GM19463 (cell line): ENCODE results near the gene SEMA4D.
A peak's percentile ranks its signal among the peaks of the same experiment; 100 is the strongest.

Experiments used
- ATAC-seq: cut with Tn5 transposase; IDR thresholded peaks from one replicate; pipeline ENCODE4 v1.9.1; 2021; ENCODE audit warnings: mild to moderate bottlenecking, moderate library complexity; ENCODE audit not compliant: unreplicated experiment

SEMA4D gene

DNA sequence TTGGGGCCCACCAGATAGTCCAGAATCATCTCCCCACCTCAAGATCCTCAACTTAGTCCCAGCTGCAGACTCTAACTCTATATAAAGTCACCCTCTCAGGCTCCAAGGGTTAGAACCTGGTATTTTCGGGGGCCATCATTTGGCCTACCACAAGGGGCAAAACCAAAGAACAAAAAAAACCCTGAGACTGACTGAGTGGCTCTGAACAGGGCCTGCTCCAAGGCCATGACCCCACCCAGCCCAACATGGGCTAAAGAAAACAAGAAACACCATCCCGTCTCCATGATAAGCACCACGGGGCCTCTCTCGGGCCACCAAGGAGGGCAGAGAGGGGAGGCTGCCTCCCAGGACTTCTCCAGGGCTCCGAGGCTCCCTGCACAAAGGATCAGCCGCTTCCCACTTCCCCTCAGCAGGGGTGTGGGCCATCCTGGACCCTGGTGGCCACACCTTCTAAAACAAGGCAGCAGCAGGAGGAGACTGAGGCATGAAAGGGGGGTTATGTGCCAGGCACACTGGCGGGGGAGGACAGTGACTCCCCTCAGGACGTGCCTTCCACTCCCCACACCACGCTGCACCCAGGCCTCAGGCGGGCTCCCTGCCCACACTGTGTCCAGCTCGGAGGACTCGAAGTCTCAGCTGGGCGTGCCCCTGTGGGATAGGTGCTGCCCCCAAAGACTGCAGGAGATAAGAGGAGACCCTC is 51.5 kb downstream of the SEMA4D start:
- no peak for ATAC-seq

DNA sequence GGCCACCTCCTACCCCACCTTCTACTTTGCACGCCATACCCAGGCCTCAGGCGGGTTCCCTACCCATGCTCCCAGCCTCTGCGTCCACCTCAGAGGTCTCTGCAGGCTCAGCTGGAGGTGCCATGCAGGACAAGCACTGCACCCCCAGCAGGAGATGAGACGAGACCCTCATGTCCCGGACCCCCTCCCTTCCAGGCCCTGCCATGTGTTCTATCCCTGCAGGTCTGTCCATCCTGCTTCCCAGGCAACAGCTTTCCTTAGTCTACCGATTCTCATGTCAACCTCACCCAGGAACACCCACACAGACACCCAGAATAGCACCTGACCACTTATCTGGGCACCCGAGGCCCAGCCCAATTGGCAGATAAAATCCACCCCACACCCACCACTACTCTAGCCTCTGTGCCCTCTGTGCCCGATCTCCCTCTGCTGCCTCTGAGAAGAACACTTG is 52.1 kb downstream of the SEMA4D start:
- no peak for ATAC-seq

DNA sequence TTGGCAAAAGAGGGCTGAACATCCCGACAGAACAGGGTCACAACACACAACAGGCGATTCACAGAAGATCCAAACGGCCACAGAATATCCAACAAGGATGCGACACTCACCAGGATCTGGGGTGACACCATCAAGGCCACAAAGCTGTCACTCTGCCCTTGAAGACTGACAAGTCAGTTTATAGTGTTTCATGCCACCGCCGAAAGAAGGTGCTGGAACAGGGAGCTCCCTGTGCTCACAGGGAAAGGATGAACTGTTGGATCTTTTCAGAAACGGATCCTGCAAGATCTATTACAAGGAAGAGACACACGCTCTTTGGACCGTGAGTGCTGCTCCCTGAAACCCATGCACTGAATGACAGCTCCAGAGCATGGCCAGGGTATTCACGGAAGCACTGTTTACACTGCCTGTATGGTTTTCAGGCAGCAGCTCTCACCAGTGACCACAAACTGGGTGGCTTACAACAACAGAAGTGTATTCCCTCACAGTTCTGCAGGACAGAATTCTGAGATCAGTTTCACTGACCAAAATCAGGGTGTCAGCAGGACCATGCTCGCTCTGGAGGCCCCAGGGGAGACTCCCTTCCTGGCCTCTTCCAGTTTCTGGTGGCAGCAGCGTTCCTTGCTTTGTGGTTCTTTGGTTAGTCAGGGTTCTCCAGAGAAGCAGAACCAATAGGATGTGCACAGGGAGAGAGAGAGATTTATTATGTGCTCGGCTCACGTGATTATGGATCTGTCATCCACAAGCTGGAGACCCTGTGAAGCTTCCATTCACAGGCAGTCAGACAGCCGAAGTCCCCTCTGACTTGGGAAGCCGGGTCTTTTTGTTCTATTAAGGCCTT is 52.8 kb downstream of the SEMA4D start:
- no peak for ATAC-seq

DNA sequence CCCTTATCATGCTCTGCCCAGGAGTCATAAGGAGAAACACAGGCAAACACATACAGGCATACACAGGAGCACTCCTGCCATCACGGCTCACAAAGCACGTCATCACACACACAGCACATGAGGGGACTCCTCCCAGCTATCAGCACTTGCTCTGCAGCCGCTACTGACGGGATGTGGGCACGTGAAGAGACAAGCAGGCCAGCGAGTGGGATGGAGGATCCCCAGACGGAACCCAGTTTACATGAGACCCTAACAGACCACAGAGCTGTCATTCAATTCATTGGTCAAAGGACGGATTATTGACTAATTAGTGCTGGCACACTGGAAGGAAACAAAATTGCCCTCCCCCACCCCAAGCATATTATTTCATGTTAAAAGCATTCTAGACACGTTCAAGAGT is 53.6 kb downstream of the SEMA4D start:
- ATAC-seq, result no peak

DNA sequence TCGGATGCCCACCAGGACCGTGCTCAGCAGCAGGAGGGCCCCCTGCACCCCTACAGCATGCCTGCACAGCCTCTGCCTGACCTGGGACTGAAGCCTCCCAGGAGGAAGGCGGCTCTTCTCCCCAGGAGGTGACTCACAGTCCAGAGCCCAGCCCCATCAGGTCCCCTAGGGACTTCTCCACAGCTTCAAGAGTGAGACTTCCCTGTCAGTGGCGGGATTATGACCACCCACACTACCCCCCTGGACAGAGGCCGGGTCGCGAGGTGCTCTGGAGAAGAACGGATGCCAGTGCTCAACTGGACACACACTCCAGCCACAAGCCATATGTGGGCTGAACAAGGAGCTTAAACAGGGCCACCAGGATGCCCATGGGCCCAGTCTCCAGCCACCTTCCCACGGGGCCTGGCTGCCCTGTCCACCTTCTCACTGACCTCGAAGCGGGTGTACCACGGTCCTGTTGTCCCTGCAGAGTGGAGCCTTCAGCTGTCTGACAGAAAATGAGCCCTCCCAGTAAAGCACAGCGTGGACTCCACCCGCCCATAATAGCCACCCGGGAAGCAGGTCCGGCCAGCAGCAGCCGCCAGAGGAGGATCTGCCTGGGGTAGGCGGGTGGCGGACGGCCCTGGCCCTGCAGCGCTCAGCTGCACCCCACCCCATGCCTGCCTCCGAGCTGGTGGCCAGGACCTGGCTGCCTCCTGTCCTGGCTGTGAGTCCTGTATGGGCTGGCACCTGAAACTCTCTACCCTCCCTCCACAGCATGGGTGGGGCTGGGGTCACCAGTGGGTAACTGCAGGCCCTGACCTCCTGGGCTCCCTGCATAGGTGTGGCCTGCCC is 54.7 kb downstream of the SEMA4D start:
- ATAC-seq, result peak; percentile 59

DNA sequence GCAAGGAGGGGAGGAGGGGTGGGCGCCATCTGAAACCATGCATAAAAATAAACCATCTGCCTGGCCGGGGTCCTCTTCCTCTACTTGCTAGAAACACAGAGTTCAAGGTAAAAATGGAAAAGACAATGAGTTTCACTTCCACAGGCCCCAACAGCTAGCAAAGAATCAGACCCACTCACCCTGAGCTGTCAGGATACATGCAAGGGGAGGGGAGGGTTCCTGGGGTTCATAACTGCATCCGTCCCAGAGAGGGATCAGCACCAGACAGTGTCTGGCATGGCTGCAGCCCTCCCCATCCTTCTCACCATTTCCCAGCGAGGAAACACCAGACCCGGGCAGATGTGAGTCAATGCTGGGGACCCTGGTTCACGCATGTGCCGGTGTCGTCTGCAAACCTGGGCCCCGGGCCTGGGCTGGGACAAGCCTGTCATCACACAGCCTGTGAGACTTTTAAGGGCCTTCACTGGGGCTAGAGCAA is 55.4 kb downstream of the SEMA4D start:
- peak; percentile 36 for ATAC-seq

DNA sequence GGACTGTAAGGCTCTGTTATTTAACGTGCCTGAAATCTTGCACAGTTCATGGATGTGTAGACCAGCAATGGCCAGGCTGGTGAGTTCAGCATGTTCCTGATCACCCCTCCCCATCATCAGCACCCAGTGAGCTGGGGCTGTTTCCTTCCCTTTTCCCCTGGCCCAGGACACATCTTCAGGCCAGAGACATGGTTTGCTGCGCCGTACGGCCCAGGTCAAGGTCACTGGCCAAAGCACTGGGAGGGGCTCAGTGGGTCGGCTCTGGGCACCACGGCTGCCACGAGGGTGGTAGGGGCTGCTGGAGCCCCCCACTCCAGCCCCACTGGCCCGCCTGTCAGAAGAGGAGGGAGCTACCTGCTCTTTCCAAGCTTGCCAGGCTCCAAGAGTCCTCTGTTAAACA is 55.9 kb downstream of the SEMA4D start:
- no peak for ATAC-seq

DNA sequence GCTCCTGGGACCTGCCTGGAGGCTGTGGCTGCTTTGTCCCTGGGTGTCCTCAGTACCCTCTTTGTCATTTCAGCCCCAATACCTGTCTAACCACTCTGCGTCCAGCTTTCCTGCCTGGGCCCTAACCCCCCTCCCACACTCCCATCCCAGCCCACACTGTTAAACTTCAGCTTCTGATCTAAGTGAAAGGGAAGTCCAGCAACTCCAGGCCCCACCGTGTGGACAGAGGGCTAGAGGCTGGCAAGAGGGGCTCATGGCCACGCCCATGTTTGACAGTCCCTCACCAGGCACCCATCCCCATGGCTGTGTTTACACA is 56.3 kb downstream of the SEMA4D start:
- no peak for ATAC-seq

DNA sequence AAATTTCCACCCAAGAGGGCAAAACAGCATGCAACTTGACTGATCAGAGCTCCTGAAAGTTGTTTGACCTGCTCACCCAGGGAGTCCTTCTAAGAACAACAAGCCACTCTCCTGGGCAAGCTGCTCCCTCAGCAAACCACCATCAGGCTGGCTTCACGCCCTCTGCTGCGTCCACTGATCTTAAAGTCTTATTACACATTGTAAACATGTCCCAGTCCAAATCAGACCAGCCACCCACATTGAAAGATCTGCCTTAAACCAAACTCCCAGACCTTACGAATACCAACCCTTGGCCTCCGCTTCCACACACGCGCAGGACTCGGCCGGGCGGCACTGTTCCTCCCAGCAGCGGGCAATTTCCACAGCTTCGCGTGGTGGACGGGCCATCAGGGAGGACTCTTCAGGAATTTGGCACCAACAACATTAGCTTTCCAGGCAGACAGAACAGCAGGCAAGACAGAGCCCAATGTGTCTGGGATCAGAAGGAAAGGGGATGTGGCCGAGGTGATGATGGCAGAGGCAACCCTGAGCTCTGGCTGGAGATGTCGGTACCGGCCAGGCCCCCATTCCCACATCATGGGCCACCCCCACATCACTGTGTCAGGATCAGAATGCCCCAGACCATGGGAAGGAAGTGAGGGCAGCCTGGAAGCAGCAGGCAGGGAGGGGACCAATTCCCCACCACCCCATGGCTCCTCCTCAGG is 56.8 kb downstream of the SEMA4D start:
- no peak for ATAC-seq

DNA sequence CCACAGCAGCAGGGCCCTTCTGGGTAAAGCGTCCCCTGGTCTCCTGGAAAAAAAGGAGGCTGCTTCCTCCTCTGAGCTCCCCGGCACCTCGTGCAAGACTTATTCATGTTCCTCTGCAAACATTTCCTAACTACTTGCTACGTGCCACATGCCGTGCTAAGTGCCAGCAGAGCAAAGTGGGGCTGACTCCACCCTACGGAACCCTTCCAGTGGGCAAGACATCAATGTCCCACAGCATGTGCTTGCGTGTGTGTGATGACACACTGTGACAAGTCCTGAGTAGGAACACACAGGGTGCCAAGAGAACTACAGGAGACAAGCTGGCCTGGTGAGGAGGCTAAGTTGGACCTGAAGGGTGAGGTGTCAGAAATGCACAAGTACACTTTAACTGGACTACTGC is 57.4 kb downstream of the SEMA4D start:
- no peak for ATAC-seq

DNA sequence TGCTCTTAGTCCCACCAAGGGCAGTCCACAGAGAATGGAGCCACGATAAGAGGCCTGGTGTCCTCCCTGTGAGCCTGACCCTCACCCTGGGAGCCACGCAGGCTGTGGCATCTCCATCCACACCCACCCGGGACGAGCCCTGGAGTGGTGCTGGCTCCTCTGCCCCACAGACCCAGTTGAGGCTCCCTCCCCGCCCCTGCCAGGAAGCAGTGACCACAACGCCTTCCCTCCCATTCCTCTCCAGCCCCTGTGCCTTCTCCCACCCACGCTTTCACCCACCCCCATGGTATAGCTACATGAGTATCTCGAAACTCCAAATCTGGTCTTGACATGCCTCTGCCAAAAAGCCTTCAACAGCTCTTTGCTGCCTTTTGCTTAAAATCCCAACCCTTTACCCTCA is 57.9 kb downstream of the SEMA4D start:
- no peak for ATAC-seq

DNA sequence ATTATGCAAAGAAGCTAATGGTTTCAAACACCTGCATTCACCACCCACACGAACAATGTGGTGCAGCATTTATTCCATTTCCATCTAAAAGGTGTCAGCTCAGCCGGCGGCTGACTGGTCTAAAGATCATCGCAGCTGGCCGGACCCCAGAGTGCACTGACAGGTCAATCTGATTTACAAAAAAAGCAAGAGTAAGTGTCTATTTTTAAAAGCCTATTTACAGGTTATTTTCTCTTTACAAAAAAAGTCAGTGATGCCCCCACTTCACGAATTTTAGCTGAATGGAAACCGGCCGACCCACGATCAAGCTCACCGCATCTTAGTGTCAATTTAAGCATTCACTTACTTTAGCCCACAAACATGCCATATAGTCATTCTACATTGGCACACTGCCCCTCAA is 58.3 kb downstream of the SEMA4D start:
- no peak for ATAC-seq

DNA sequence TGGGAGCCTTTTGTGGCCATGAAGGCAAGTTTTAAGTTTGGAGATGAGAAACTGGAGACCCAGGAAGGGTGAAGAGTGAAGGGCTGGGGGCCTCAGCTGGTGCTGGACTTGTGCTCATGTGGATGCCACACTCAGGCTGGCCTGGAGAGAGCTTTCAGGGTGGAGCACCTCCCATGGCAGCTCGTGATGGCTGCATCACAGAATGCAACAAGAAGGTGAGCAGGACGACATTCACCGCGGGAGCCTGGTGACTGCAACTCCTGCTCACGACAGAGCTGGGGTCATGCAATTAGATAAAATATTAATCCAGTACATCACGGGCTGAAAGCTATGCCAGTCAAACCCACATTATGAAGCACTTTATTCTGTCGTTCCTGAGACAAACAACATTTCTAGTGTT is 59.7 kb downstream of the SEMA4D start:
- ATAC-seq, result no peak

DNA sequence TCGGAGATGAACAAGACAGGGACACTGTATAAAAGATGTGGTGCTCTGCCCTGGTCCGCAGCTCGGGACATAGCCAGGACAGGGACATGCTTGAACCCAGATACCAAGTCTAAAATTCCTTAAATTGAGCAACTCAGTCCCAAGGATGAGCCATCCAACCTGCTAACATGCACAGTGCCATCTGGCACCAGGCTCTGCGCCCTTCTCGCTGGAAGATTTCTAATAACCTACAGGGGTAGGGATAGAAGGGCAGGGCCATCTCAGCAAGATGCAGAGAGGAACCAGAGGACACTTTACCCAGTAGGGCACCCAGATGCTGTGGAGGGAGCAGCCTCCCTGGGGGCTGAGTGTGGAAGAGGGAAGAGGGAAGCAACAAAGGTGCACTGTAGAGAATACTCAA is 60.1 kb downstream of the SEMA4D start:
- ATAC-seq, result no peak

DNA sequence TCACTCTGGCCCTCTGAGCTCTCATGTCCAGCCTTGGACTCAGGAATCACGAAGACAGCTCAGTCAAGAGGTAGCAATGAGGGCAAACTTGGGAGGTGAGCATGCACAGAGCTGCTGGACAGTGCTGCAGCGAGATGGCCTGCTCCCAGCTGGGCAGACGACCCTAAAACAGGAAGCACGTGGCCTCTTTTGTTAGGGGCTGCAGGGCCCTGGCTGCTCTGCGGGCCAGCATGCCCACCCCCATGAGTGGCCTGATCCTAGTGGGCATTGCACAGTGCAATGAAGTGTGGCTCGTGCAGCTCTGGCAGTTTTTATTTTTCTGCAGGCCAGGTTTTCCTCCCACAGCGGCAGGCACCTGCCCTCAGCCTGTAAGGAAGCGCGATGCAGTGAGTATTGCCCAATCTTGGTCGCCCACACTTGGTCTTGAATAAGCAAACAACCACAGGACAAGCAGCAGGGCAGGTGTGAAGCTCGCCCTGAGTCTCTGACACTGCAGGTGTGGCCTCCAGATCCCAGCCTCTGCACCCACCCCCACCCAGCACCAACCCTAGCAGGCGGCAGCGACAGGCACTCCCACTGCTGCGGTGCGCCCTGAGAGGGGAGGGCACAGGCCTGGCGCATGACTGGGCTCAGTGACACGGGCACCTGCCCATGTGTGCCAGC is 60.8 kb downstream of the SEMA4D start:
- peak; percentile 39 for ATAC-seq

DNA sequence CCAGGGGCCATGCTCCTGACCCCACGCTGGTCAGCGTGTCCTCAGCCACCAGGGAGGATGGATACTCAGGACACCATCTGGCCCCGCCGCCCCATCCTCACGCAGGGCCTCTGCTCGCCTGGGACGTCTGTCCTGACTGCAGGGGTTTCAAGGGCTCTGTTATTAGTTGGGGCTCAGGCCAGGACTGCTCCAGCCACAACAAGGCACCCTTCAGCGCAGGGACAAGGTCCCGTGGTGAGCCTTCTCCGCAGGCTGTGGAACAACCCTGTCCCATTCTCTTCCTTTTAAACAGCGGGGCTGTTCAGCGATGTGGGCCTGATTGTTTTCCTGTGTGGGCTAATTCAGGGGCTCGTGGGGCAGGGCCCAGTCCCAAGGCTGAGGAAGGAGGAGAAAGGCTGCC is 61.6 kb downstream of the SEMA4D start:
- ATAC-seq, result no peak

DNA sequence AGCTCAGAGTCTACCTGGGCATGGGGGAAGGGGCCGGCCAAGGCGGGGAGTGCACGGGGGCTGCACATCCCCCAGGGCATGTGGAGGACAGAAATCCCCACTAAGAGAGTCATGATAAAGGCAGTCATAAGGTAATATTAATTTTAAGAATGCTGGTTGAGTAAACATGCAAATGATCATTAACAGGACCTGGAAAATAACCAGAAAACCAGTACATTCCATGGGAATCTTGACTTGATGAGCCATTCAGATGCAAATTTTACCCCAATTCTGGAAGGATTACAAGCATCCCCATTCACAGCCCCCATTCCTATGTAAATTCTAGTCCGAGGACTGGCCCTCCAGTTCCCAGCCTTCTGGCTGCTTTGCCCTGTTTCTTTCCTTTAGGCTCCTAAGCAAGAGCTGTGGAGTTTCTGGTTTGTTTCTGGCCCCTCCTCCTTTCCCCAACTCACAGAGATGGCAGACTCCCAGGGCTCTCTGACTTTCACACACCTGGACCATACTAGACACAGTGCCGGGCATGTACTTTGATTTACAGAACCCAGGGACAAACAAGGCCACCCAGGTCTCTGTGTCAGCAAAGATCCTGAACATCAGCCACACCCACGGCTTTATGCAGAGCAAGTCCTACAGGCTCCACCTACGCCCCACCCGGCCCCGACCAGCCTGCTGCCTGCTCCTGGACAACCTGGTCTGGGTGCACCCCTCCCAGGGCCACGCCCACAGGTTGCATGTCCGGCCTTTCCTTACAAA is 62.7 kb downstream of the SEMA4D start:
- no peak for ATAC-seq

DNA sequence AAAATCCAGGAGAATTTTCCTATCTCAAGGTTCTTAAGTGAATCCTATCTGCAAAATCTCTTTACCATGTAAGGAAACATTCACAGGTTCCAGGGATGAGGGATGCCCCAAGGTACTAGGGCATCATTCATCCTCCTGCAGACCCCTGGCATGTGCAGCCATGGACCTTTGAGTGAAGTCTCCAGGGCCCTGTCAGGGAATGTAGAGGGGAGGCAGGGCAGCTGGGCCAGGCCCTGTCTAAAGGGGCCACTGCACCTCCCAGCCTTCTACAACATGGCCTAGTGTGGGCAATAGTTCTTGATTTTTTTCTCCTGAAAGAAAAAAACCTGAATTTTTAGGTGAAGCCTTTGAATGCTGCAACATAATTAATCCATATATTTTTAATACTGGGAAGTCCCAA is 63.3 kb downstream of the SEMA4D start:
- ATAC-seq, result no peak

DNA sequence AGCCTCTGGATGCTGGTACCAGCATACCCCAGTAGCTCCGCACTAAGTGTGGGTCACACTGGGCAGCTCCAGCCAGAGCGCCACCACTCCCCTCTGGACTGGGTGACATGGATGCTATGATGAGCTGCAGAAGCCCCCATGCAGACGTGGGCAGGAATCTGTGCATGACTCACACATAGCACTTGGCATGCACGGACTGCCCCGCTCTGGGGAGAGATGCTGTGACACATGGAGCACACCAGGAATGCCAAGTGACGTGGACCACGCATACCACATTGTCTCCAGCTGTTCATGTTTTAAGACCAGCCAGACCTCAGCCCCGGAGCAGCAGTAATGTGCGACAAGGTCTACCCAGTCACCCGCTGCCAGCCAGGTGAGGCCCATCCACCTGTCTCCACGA is 64.1 kb downstream of the SEMA4D start:
- no peak for ATAC-seq
